H9 (cell line): ENCODE data around the gene MYLK4. TPM values are rescaled to one million over a fixed set of nuclear protein-coding genes. Genes with fewer than 3 reads are reported as not detected.

ENCODE experiments used
- DNase-seq: peaks from one replicate; pipeline ENCODE4 v3.0.0-alpha.2; 2017
- H2AFZ ChIP-seq: one replicate; pipeline ENCODE4 v1.6.1; 2013; ENCODE audit warnings: mild to moderate bottlenecking, low read length, control low read depth, moderate library complexity
- H2AK5ac ChIP-seq: 2 replicates; pipeline ENCODE4 v1.6.1; 2013; ENCODE audit warnings: low read length, control low read depth, mixed read lengths; ENCODE audit not compliant: insufficient read length
- H2BK120ac ChIP-seq: one replicate; pipeline ENCODE4 v1.6.1; 2013; ENCODE audit warnings: low read depth, mild to moderate bottlenecking, low read length, control low read depth, inconsistent platforms; ENCODE audit not compliant: poor library complexity, severe bottlenecking
- H2BK12ac ChIP-seq: 2 replicates; pipeline ENCODE4 v1.6.1; 2013; ENCODE audit warnings: low read length, control low read depth, mixed read lengths, low read depth; ENCODE audit not compliant: insufficient read length
- H2BK15ac ChIP-seq: 2 replicates; pipeline ENCODE4 v1.6.1; 2013; ENCODE audit warnings: low read depth, low read length, control low read depth
- H2BK20ac ChIP-seq: one replicate; pipeline ENCODE4 v1.6.1; 2013; ENCODE audit warnings: low read depth, mild to moderate bottlenecking, low read length, control low read depth, inconsistent platforms; ENCODE audit not compliant: poor library complexity, severe bottlenecking
- H2BK5ac ChIP-seq: 2 replicates; pipeline ENCODE4 v1.6.1; 2013; ENCODE audit warnings: low read length, control low read depth, mixed read lengths; ENCODE audit not compliant: insufficient read length
- H3K14ac ChIP-seq: 2 replicates; pipeline ENCODE4 v1.6.1; 2013; ENCODE audit warnings: low read length, control low read depth; ENCODE audit not compliant: insufficient read depth
- H3K18ac ChIP-seq: 2 replicates; pipeline ENCODE4 v1.6.1; 2013; ENCODE audit warnings: low read depth, mild to moderate bottlenecking, mixed read lengths, low read length, control low read depth; ENCODE audit not compliant: insufficient read length
- H3K23ac ChIP-seq: 2 replicates; pipeline ENCODE4 v1.6.1; 2013; ENCODE audit warnings: low read length, control low read depth, mixed read lengths, low read depth; ENCODE audit not compliant: insufficient read length
- H3K23me2 ChIP-seq: 2 replicates; pipeline ENCODE4 v1.6.1; 2013; ENCODE audit warnings: low read depth, mild to moderate bottlenecking, mixed read lengths, low read length, control low read depth; ENCODE audit not compliant: insufficient read length, poor library complexity, severe bottlenecking
- H3K27ac ChIP-seq: 2 replicates; pipeline ENCODE4 v1.5.1; 2013; ENCODE audit warnings: low read length, control low read depth, mixed read lengths, low read depth; ENCODE audit not compliant: insufficient read length
- H3K27me3 ChIP-seq: 2 replicates; pipeline ENCODE4 v1.6.1; 2013; ENCODE audit warnings: low read length, control low read depth, inconsistent platforms; ENCODE audit not compliant: insufficient read depth
- H3K4ac ChIP-seq: 2 replicates; pipeline ENCODE4 v1.6.1; 2013; ENCODE audit warnings: low read depth, mild to moderate bottlenecking, control low read depth, inconsistent platforms, low read length, moderate library complexity
- H3K4me1 ChIP-seq: 2 replicates; pipeline ENCODE4 v1.6.1; 2013; ENCODE audit warnings: low read length, control low read depth, inconsistent platforms; ENCODE audit not compliant: insufficient read depth
- H3K4me2 ChIP-seq: 2 replicates; pipeline ENCODE4 v1.6.1; 2013; ENCODE audit warnings: low read length, control low read depth, mixed read lengths; ENCODE audit not compliant: insufficient read length, insufficient read depth
- H3K56ac ChIP-seq: 2 replicates; pipeline ENCODE4 v1.6.1; 2013; ENCODE audit warnings: low read depth, mild to moderate bottlenecking, mixed read lengths, low read length, control low read depth; ENCODE audit not compliant: insufficient read length
- H3K79me1 ChIP-seq: 2 replicates; pipeline ENCODE4 v1.6.1; 2013; ENCODE audit warnings: low read depth, mild to moderate bottlenecking, moderate library complexity, low read length, control low read depth, inconsistent platforms; ENCODE audit not compliant: insufficient read depth, poor library complexity, severe bottlenecking
- H3K79me2 ChIP-seq: 2 replicates; pipeline ENCODE4 v1.6.1; 2013; ENCODE audit warnings: low read length, control low read depth, inconsistent platforms; ENCODE audit not compliant: insufficient read depth
- H3K9ac ChIP-seq: 2 replicates; pipeline ENCODE4 v1.6.1; 2013; ENCODE audit warnings: low read length, control low read depth, mixed read lengths; ENCODE audit not compliant: insufficient read length; ENCODE audit errors: extremely low read depth
- H3K9me3 ChIP-seq: one replicate; pipeline ENCODE4 v1.6.1; 2013; ENCODE audit warnings: low read depth, low read length, inconsistent platforms; ENCODE audit not compliant: control insufficient read depth
- H3T11ph ChIP-seq: one replicate; pipeline ENCODE4 v1.6.1; 2013; ENCODE audit warnings: mild to moderate bottlenecking, low read length, control low read depth, inconsistent platforms
- H4K20me1 ChIP-seq: one replicate; pipeline ENCODE4 v1.6.1; 2013; ENCODE audit not compliant: control insufficient read depth, insufficient read length, insufficient read depth
- H4K5ac ChIP-seq: 2 replicates; pipeline ENCODE4 v1.6.1; 2013; ENCODE audit warnings: low read depth, mild to moderate bottlenecking, mixed read lengths, low read length, control low read depth; ENCODE audit not compliant: insufficient read length
- H4K8ac ChIP-seq: replicated peaks from 2 replicates; pipeline ENCODE4 v1.6.1; 2013; ENCODE audit warnings: low read length, control low read depth, mixed read lengths, low read depth; ENCODE audit not compliant: insufficient read length
- H4K91ac ChIP-seq: 2 replicates; pipeline ENCODE4 v1.6.1; 2013; ENCODE audit warnings: low read depth, mild to moderate bottlenecking, moderate library complexity, mixed read lengths, low read length, control low read depth; ENCODE audit not compliant: insufficient read length
- H3K27ac Mint-ChIP-seq, 3 experiments: 2 replicates in 2 of 3; 3 replicates in 1 of 3; pipeline ENCODE4 v1.8.0; 2020 to 2021; ENCODE audit warnings: mixed read lengths in 3 of 3, mild to moderate bottlenecking in 1 of 3, moderate library complexity in 1 of 3
- H3K27me3 Mint-ChIP-seq: 2 replicates; pipeline ENCODE4 v1.8.0; 2021; ENCODE audit warnings: low read depth, mild to moderate bottlenecking, moderate library complexity, mixed read lengths
- H3K36me3 Mint-ChIP-seq, 3 experiments: 2 replicates in 2 of 3; 3 replicates in 1 of 3; pipeline ENCODE4 v1.8.0; 2020 to 2021; ENCODE audit warnings: low read depth in 3 of 3, mixed read lengths in 3 of 3; ENCODE audit not compliant: insufficient read depth in 1 of 3
- H3K4me1 Mint-ChIP-seq, 2 experiments: 2 replicates each; pipeline ENCODE4 v1.8.0; 2020; ENCODE audit warnings: mixed read lengths in 2 of 2
- H3K4me3 Mint-ChIP-seq, 2 experiments: 2 replicates in 1 of 2; 3 replicates in 1 of 2; pipeline ENCODE4 v1.8.0; 2020 to 2021; ENCODE audit warnings: mild to moderate bottlenecking in 2 of 2, mixed read lengths in 2 of 2, moderate library complexity in 1 of 2
- H3K9me3 Mint-ChIP-seq, 2 experiments: 2 replicates in 1 of 2; 3 replicates in 1 of 2; pipeline ENCODE4 v1.8.0; 2020; ENCODE audit warnings: mild to moderate bottlenecking in 2 of 2, mixed read lengths in 2 of 2, moderate library complexity in 1 of 2
- CTCF ChIP-seq: fragments of 200-600 bp; sonication (generic); conservative IDR thresholded peaks from 3 replicates; pipeline ENCODE4 v1.8.0; 2021; ENCODE audit warnings: antibody characterized with exemption, mild to moderate bottlenecking
- WGBS: extraction: QIAGEN DNeasy Blood & Tissue Kit; methylation state at CpG from one replicate; pipeline ENCODE4 v1.1.7; 2013; ENCODE audit warnings: missing lambda C conversion rate, low lambda C conversion rate, mixed read lengths; ENCODE audit not compliant: insufficient read length; ENCODE audit errors: extremely low coverage; 5-methylcytosine and 5-hydroxymethylcytosine counted together
- total RNA-seq: library from RNA; stranded (reverse); gene quantifications from 2 replicates; pipeline ENCODE4 v1.2.1, GENCODE V29; 2021

MYLK4 gene
- total RNA-seq, 1 experiment from 2014 or later: 0.28 TPM

- no peak overlapping the region for H2BK120ac ChIP-seq
- no peaks in the 10 kb centered on the region; the same call in 1 of the 2 replicates for H3K79me2 ChIP-seq
- no peak overlapping the region for H2BK20ac ChIP-seq
- peaks cover 25 to 53% (median 51%) of the 10 kb centered on the region in 3 experiments for H3K36me3 Mint-ChIP-seq
- no peaks in the 10 kb centered on the region for H3K27me3 ChIP-seq
- no peaks in the 10 kb centered on the region for H3K4me1 ChIP-seq
- H2AFZ ChIP-seq: no peak overlapping the region
- H3K56ac ChIP-seq: no peak overlapping the region
- no peak overlapping the region for H3K14ac ChIP-seq
- H2BK15ac ChIP-seq: no peak overlapping the region
- H3K18ac ChIP-seq: no peak overlapping the region
- H2BK5ac ChIP-seq: no peak overlapping the region
- H3K27me3 Mint-ChIP-seq: no peaks in the 10 kb centered on the region; the same call in 1 of the 2 replicates
- no peaks in the 10 kb centered on the region for H4K20me1 ChIP-seq
- H2AK5ac ChIP-seq: no peak overlapping the region
- H3K9me3 Mint-ChIP-seq: no peaks in the 10 kb centered on the region
- peaks cover 5 to 7% of the 10 kb centered on the region in 2 experiments for H3K4me1 Mint-ChIP-seq
- no peak overlapping the region for H3K4me2 ChIP-seq
- no CpG with 5 or more reads among the region's 10 CpGs for WGBS
- H3K4me3 Mint-ChIP-seq: no peak overlapping the region
- H4K91ac ChIP-seq: no peak overlapping the region
- no peak overlapping the region for H4K8ac ChIP-seq
- H3K27ac Mint-ChIP-seq: peak overlapping the region in 2 of 3 experiments; percentile 10 to 88; a peak in 2 of 7 replicates
- H3K9me3 ChIP-seq: no peaks in the 10 kb centered on the region
- H3K27ac ChIP-seq: no peak overlapping the region
- no peak overlapping the region for H3K9ac ChIP-seq
- no peak overlapping the region for H4K5ac ChIP-seq
- H3K79me1 ChIP-seq: no peaks in the 10 kb centered on the region
- H3T11ph ChIP-seq: no peak overlapping the region
- H3K23ac ChIP-seq: no peak overlapping the region
- no peak for TF ChIP-seq CTCF
- H2BK12ac ChIP-seq: no peak overlapping the region
- H3K23me2 ChIP-seq: no peaks in the 10 kb centered on the region
- no peak overlapping the region for H3K4ac ChIP-seq
- no peak for DNase-seq
These were observed 32.1 kb upstream of the MYLK4 start for GRCh38 chr6:2782825-2783187.
